ENCODE measurements around the gene GPR107.

GPR107 gene

DNA sequence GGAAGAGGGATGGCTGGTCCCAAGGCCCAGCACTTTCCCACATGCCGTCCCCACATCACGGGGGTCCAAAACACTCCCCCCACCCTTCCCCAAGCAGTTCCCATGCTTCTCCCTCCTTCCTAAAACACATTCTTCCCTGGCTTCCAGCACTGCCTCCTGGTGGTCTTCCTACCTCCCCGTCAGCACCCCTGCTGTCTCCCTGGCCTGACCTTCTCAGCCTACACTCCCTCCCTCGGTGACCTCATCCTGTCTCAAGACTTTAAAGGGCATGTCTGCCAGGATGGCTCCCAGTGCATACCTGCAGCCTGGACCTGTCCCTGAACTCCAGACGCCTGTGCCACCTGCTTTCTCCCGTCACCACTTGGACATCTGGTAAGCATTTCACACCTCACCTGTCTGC, 114.2 kb downstream of the GPR107 start:
- no peak for DNase-seq

DNA sequence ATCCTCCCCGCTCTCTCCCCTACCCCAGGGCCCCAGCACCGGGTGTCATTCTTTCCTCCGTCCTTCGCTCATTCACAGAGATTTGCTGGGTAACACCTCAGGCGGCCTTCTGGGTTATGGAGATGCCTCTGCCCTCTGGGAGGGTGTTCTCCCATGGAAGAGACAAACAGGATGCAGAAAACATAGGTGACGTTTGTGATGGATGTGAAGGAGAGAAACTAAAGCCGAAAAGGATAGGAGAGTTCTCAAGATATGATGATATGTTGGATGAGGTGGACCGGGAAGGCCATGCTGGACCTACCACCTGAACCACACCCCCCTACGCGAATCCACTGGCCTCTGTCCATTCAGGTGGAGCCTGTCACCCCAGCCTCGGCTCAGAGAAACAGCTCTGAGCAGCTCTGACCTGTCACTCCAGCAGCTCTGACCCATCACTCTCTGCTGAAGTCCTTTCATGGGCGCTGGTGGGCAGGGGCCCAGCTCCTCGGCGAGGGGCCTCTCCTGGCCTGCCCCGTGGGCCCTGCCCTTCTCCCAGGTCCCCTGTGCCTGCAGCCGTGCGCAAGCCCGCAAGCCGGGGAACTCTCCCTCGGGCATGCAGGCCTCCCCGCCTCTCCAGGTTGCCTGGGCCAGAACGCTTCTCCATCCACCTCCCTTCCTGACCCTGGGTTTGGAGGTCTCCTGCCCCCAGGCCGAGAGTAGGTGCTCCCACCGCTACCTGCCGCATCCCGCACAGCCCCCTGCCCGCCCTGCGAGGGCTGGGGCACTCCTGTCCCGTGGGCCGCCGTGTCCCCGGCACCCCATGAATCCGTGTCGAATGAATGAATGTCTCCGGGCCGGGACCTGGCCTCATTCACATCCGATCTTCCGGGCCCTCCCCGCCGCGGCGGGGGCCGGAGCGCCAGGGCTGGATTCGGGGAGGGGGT, 117.8 kb downstream of the GPR107 start:
- DNase-seq, result no peak

DNA sequence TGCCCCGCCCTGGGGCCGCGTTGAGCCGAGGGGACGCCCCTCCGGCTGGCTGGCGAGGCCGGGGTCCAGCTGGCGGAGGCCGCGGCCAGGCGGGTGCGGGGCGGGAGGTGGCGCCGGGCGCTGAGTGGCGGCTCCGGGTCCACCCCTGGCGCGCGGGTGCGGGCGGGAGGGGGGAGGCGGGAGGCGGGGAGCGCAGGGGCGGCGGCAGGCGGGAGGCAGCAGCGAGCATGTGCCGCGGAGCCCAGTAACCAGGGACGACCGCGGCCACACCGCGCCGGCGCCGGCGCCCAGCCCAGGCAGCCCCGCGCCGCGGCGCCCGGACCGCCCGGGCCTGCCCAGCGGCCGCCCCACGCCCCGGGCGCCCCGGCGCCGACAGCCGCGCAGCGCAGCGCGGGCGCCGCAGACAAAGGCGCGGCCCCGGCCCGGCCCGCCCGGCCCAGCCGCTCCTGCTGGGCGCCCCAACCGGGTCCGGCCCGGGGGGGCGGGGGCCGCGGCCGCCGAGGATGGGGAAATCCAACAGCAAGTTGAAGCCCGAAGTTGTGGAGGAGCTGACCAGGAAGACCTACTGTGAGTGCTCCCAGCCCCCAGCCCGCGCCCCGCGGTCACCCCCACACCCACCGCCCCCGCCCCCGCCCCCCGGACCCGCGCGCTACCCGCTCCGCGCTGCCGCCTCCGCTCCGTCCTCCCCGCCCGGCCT, 118.6 kb downstream of the GPR107 start, which contains the start of gene NCS1:
Gene NCS1, plus strand, starts transcription at position 244 of the 697 bp plus-strand sequence. Its CDS starts 260 bp downstream, at position 504.
- peak; percentile 39 to 45 for DNase-seq

DNA sequence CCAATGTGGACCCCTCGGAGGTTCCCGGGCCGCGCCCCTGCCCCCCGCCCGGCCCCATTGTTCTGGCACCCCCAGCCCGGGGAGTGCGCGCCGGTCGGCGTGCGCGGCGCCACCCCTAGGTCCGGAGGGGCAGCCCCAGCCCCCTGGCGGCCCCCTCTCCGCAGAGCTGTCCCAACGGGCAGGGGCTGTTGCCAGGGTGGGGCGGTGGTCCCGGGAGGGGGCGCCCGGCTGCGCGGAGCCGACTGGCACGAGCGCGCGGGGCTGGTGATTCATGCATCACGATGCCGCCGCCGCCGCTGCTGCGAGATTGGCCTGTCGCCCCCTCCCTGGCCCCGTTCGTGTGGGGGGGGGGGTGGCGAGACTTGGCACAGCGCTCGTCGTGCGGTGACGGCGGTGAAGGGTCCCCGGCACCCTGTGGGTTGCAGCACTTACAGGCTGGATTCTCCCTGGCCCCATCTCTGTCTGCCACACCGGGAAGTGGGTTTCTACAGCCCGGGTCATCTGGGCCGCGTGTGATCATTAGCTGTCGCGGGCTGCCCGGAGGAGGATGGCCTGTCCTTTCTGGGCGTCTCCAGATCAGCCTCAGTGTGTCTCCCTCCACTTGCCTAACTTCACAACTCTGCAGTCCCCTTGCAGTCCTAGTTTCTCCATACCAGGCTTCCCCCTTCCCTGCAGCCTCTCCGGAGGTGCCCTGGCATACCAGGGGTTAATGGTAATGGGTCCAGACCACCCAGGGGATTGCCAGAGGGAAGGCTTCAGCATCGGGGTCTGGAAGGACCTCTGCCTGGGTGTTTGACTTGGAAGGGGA, 119.4 kb downstream of the GPR107 start:
- DNase-seq, result peak in 1 of 2 donors; percentile 32

DNA sequence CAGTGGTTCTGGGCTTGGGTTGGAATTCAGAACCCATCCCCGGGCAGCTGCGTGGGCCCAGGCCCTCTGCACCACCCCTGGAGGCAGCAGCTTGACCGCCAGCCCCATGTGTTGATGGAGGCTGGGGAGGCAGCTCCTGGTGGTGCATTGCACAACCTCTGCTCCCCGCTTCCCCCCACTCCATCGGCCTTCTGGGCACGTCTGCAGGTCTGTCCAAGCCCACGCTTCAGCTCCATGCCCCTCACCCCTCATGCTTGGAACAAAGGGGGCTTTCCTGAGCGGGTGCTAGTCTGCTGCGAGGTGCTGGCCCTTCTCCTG, 119.9 kb downstream of the GPR107 start:
- no peak for DNase-seq

DNA sequence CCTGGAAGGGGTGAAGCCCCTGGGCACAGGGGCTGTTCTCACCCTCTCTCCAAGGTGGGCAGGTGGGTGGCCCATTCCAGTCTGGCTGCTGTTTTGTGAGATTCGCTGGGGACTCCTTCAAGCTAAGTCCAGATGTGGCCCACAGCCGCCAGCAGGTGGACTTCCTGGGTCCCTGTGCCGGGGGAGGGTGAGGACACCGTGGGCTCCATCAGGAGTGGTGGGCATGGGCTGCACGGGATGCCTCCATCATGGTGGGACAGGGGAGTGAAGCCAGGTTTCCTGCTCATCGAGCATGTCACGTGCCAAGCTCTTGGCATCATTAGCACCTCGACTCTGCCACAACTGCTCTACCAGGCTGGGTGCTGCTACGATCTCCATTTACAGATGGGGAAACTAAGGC, 120.3 kb downstream of the GPR107 start:
- no peak for DNase-seq

DNA sequence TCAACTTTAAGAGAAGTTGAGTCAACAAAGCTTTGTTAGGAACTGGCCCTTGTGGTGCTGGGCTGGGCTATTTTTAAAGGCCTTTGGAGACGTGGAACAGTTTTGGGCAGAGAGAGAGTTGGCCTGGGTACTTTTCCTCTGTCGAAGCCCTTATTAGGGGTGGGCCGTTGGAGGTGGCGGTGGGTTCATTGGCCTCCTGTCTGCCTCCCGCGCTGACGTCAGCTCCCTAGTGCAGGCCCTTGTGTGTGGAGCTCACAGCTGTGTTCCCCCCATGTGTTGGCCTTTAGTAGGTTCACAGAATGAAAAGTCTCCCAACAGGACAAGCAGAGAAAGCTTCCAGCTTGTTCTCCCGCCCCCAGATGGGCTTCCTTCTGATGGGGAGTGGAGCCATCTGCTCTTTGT, 121.2 kb downstream of the GPR107 start:
- no peak for DNase-seq

DNA sequence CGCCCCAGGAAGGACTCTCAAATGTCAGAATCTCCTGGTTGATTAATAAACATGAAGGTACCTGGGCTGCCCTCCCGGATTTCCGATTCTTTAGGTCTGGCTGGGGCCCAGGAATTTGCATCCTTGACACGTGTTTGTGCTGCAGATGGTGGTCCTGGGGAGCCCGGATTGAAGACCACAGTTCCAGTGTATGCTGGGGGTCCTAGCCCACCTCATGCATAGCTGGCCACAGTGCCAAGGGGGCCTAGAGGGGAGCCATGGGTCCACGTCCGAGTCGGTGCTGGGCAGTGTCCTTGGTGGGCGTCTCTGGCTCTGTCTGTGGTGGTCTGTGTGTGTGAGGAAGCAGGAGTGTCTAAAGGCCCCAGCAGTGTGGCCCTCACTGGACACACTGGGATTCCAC, 121.6 kb downstream of the GPR107 start:
- no peak for DNase-seq

DNA sequence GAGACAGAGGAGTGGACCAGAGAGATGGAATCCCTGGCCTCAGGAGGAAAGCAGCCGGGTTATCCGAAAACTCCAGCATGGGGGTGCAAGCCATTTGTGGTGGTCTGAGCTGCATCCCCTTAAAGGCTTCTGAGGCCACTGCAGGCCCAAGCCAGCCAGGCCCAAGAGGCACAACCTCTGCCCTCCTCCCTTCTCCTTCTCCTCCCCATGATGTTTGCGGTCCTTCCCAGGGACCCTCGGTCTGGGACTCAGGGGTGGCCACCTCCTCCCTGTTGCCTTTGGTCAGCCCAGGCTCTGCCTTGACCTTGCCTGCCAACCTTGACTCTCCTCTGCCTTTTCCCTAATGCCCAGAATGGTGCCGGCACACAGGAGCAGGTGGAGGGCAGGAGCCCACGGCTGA, 123.1 kb downstream of the GPR107 start:
- DNase-seq, result no peak

DNA sequence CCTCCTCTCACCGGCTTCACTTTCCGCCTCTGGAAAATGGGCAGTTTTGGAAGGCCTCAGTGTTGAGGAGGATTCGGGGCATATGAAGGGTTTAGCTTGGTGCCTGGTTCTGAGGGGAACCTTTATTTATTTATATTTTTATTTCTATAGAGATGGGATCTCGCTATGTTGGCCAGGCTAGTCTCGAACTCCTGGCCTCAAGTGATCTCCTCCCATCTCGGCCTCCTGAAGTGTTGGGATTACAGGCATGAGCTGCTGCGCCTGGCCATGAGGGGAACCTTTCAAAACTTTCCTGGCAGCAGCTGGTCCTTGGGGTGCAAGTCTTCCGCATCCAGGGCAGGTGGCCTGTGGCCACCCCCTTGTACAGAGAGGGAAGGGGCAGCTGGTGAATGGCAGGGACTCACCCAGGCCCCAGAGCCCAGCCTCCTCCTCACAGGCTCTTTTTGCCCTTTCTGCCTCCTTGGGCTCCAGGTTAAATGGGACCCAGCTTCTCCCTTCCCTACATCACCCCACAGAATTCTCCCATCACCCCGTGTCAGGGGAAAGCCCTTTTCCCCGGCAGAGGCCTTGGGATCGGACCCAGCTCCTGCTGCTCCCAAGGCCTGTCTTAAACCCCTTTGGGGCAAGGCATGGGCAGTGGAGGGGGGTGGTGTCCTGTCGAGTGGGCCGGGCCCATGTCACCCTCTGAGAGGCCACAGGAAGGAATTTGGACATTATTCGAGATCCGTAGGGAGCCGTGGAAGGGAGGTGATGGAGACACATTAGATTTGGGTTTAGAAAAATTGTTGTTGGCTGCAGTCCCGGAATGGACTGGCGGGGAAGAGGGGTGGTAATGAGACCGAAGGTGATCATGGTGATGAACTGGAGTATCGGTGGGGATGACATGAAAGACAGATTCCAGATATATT, 124.4 kb downstream of the GPR107 start:
- DNase-seq, result no peak

DNA sequence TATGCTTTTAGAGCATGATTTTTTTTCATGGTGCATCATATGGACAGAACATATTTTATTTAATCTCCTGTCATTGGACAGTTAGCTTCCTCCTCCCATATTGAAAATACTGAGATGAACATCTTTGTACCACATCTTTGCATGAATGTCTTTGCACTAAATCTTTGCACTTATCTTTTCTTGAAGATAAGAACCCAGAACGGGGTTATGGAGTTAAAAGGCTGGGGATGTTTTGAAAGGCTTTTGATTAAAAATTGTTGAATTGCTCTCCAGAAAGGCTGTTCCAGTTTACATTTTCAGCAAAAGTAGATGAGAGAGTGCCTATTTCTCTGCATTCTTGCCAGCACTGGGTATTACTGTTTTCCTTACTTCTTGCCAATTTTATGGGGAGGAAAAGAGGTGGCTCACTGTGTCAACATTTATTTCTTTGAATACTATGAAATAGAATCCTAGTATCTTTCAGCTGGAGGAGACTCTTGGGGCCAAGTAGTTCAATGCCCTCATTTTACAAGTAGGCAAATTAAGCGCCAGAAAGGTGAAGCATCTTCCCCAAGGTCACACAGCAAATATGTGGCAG, 125.7 kb downstream of the GPR107 start:
- no peak for DNase-seq

DNA sequence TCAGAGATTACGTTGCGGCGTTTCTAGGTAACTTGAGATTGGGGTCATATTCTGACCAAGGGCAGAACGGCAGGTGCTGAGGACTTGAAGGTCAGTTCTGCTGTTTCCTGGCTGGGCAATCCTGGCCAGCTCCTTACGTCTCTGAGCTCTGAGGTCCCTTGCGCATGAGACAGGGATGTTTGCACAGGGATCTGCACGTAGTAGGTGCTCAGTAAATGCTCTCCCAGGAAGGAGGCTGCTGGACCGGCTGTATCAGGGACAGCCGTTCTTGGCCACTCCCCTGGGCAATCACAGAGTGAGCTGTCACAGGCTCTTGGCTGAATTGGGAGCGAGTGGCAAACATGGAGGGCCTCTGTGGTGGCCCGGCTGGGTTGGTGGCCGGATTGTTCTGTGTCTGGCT, 126.8 kb downstream of the GPR107 start:
- no peak for DNase-seq

DNA sequence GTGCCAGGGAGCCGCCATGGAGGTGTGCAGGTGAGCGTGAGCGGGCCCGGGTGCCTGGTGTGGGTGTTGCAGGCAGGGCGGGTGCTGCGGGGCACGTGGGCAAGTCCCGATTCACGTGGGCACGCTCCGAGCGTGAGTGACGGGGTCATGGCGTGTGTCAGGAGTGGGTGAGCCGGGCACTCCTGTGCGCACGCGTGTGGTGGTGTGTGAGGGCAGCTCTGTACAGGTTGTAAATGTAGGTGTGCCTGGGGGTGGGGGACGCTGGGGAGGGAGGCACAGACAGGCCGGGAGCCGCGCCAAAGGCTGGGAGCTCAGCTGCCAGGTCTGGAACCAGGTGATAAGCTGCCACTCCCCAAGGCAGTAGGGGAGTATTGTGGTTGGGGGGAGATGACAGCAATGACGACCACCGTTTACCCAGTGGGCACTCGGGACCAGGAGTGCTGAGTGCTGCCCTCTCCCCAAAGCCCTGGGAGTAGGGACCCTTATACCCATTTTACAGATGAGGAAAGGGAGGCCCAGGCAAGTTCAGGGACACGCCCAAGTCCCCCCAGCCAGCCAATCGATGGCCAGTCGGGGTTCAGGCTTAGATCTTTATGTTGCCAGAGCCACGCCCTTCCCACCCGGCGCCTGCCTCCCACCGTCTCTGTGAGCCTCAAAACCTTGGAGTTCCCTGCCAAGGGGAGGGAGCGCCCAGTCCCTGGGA, 128.1 kb downstream of the GPR107 start:
- DNase-seq, result no peak

DNA sequence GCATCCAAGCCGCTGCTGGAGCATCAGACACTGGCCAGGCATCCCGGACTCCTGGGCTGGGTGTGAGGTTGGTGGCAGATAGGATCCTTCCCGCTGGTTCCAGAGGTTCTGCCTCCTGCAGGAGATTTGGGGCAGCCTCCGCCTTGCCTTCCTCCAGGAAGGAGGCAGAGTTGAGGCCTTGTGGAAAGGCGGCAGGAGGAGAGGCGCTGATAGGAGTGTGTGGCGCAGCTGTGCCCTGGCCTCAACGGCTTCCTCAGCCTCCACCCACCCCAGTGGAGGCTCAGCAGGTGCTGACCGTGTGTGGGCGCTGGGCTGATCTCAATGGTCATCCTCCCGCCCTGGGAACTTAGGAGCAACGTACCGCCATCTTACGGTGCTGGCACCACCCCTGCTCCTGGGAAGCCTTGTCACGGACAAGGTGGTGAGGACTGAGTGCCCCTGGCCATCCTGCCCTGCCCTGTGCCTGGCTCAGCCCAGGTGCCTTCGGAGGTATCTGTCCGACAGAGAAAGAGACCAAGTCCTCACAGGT, 128.7 kb downstream of the GPR107 start:
- no peak for DNase-seq

DNA sequence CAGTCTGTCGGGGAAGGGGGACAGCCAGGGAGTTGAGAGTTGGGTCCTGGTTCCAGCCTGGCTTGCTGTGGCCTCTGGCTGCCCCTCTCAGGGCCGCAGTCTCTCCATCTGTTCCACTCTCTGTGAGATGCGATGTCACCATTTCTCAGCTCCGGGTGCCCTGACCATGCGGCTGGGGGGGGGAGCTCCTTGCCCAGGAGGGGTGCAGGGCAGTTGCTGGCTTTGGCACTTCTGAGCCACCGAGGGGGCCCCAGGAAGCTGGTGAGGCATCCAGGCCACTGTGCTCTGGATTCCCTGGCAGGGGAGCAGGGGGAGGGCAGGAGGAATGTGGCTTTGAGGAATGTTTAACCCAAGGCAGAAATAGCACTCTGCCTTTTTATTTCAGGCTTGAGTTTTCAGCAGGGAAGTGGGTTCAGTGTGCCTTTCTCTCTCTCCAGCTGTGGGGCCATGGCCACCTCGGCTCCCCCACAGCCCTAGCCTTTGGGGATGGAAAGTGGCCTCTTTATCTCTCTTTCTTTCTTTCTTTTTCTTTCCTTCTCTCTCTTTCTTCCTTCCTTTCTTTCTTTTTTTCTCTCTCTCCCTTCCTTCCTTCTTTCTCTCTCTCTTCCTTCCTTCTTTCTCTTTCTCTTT, 129.5 kb downstream of the GPR107 start:
- DNase-seq, result no peak

DNA sequence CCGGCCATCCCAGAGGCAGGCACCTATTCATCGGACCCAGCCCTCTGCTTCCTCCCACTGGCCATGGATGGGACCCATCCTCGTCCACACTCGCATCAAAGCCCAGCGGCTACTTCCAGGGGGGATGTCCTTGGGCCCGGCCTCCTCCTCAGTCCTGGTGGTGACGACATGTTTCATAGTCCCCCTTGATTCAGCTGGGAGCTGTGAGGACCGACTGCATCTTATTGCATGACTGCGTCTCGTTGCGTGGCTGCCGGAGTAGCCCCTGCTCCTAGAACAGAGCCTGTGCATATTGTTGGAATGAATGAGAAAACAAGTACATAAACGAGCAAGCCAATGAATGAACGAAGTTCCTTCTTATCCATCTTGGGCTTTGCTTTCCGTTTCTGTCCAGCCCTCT, 131.3 kb downstream of the GPR107 start:
- no peak for DNase-seq

DNA sequence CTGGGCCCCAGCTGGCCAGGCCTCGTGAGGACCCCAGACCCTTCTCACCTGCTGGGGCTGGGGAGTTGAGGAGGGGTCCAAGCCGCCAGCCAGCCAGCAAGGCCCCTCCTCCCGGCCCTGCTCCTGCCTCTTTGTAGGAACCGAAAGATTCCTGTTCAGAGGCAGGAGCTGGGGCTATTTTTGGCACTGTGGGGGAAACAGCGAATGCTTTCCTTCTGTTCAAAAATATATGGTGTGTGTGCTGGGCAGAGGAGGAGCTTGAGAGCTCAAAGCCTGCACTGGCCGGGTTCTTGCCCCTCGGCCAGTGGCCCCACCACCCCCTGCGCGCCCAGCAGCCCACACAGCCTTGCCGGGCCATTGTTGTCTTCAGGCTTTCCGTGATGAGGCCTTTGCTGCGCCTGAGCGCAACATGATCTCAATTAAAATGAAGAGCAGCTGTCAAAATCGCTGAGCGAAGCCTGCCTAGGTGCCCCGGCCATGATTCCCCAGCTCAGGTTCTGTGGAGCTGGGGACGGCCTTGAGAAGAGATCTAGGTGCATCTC, 131.9 kb downstream of the GPR107 start:
- DNase-seq, result no peak

DNA sequence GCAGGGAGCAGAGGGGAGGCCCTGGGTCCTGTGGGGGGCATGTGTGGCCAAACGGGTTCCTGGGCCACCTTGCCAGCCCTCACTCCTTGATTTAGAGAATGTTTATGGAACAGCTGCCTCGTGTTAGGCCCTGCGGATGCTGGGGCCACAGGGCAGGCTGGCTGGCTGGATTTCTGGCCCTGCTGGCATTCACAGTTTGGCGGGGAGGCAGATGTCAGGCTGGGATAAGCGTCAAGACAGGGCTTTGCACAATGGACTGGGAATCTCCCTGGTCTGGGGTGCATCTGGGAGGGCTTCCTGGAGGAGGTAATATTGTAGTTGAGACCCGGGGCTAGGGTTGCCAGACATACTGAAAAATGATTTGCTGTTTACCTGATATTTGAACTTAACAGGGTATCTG, 132.3 kb downstream of the GPR107 start:
- no peak for DNase-seq

DNA sequence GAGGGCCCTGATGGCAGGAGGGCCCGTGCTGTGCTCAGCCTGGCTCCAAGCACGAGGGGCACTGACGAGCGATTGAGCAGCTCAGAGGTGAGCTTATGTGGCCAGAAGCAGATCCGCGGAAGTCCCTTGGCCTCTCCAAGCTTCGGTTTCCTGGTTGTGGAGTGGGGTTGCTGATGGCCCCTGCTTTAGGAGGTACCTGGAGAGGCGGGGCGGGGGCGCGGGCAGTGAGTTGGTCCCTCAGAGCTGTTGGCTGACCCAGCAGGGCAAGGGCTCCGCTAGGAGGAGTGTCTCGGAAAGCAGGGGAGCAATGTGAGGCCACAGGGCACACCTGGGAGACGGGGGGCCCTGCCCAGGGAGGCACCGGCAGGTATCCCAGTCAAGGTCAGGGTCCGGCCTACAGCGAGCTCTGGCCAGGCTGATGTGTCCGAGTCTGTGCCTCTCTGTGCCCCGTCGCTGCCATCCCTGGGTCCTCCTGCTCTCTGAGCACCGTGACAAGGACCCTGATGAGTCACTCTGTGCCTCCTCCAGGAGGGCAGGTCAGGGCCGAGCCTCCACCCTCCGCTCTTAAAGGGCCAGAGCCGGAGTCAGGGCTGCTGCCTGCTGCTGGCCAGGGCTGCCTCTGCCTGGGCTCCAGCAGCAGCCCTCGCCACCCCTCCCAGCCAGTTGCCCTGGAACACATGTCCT, 133.3 kb downstream of the GPR107 start:
- no peak for DNase-seq

DNA sequence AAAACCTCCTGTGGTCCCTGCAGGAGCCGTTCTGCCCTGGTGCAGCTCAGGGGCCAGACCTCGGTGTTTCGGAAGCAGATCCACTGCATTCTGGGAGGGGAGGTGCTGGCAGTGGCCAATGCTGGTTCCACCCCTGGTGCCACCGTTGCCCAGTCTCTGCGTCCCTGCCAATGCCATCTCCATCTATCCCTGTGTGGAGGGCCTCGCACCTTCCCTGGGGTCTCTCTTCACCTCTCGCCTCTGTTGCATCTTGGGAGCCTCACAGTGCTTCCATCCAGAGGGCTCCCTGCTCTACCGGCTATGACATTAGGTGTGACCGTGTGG, 133.8 kb downstream of the GPR107 start:
- no peak for DNase-seq

Measured in stimulated activated CD4-positive, alpha-beta T cell treated with anti-CD3 and anti-CD28 coated beads, Interleukin-2, amount 100 ng/mL, for 48 hours (primary cell).